Spleen (tissue), 7 donors: Measurements from ENCODE around the gene CHST5.
"Not testable (repeated sequence)": the region's sequence is repeated elsewhere in the genome, so short reads cannot be mapped to it uniquely, and the experiment has no call there.

Experiments used
- POLR2A ChIP-seq, 3 donors: fragments of 450-650 bp; IDR thresholded peaks; one replicate each; pipeline ENCODE4 v1.5.1; 2017; ENCODE audit warnings: antibody characterized with exemption in 3 of 3, mild to moderate bottlenecking in 1 of 3
- POLR2AphosphoS5 ChIP-seq, 3 donors: sonication (generic); formaldehyde crosslinking; IDR thresholded peaks; one replicate each; pipeline ENCODE4 v1.5.1; 2017; ENCODE audit warnings: antibody characterized with exemption in 3 of 3
- TF ChIP-seq, protein P1 (sequence below), 11 experiments: fragments of 200-600 bp in 7 of 11; fragments of 450-650 bp in 4 of 11; sonication (generic) in 4 of 11; IDR thresholded peaks in 8 of 11; conservative IDR thresholded peaks in 3 of 11; 1 replicate in 7 of 11; 2 replicates in 4 of 11; pipeline versions ENCODE4 v1.4.0 to v1.8.0; 2016 to 2021; ENCODE audit warnings: antibody characterized with exemption in 11 of 11, inconsistent platforms in 4 of 11, mild to moderate bottlenecking in 1 of 11
- donor health status: DM: no; HTN: no; CAD: no; lungs with moderate emphysema.
- donor health status: DM: no; HTN: no; CAD: no.
- donor health status: DM: no; HTN: no; CAD: no.

DNA sequence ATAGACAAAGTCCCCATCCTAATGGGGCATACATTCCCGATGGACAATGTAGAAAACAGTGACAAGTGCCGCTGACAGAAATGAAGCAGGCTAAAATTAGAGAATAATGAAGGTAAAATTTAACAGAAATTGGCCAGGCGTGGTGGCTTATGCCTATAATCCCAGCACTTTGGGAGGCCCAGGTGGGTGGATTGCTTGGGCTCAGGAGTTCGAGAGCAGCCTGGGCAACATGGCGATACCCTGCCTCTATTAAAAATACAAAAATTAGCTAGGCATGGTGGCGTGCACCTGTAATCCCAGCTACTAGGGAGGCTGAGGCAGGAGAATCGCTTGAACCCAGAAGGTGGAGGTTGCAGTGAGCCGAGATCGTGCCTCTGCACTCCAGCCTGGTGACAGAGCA is 12.5 kb upstream of the CHST5 start:
- TF ChIP-seq, protein P1, sequence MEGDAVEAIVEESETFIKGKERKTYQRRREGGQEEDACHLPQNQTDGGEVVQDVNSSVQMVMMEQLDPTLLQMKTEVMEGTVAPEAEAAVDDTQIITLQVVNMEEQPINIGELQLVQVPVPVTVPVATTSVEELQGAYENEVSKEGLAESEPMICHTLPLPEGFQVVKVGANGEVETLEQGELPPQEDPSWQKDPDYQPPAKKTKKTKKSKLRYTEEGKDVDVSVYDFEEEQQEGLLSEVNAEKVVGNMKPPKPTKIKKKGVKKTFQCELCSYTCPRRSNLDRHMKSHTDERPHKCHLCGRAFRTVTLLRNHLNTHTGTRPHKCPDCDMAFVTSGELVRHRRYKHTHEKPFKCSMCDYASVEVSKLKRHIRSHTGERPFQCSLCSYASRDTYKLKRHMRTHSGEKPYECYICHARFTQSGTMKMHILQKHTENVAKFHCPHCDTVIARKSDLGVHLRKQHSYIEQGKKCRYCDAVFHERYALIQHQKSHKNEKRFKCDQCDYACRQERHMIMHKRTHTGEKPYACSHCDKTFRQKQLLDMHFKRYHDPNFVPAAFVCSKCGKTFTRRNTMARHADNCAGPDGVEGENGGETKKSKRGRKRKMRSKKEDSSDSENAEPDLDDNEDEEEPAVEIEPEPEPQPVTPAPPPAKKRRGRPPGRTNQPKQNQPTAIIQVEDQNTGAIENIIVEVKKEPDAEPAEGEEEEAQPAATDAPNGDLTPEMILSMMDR (IDR thresholded peaks at IDR 0.05 in 8 of 11, conservative IDR thresholded peaks at IDR 0.05 in 3 of 11): not testable (repeated sequence)
- not testable (repeated sequence) for TF ChIP-seq POLR2A, POLR2AphosphoS5 (IDR thresholded peaks at IDR 0.05)
